ENCODE data around the gene TADA2B.

Gene TADA2B

GRCh38 chr4:7043284-7044136 lies at the start of gene TADA2B:
TSS of gene TADA2B (plus strand) at chr4:7043372. CDS start at chr4:7043580, 208 bp downstream.
- no peak for TF ChIP-seq ZFX (IDR thresholded peaks at IDR 0.05; ENCODE audit: borderline replicate concordance)
- TF ChIP-seq CTCF (IDR thresholded peaks at IDR 0.05) = peak; percentile 89
- peak within 1 kb of the TSS; percentile 64 for H3K27ac ChIP-seq

GRCh38 chr4:6996481-6996880 lies 46.7 kb upstream of the TADA2B start:
- H3K27ac ChIP-seq = no peak overlapping the region
- TF ChIP-seq CTCF (IDR thresholded peaks at IDR 0.05) = no peak
- no peak for TF ChIP-seq ZFX (IDR thresholded peaks at IDR 0.05; ENCODE audit: borderline replicate concordance)

GRCh38 chr4:6999172-7000086 lies 43.7 kb upstream of the TADA2B start:
- TF ChIP-seq ZFX (IDR thresholded peaks at IDR 0.05; ENCODE audit: borderline replicate concordance) (no peak), CTCF (IDR thresholded peaks at IDR 0.05) (no peak)
- H3K27ac ChIP-seq = no peak overlapping the region

GRCh38 chr4:7000421-7001176 lies 42.6 kb upstream of the TADA2B start:
- H3K27ac ChIP-seq = no peak overlapping the region
- TF ChIP-seq CTCF (IDR thresholded peaks at IDR 0.05) (no peak), ZFX (IDR thresholded peaks at IDR 0.05; ENCODE audit: borderline replicate concordance) (no peak)

GRCh38 chr4:7001271-7001670 lies 41.9 kb upstream of the TADA2B start:
- TF ChIP-seq CTCF (IDR thresholded peaks at IDR 0.05) (no peak), ZFX (IDR thresholded peaks at IDR 0.05; ENCODE audit: borderline replicate concordance) (no peak)
- no peak overlapping the region for H3K27ac ChIP-seq

GRCh38 chr4:7002336-7002735 lies 40.8 kb upstream of the TADA2B start:
- TF ChIP-seq CTCF (IDR thresholded peaks at IDR 0.05) (no peak), ZFX (IDR thresholded peaks at IDR 0.05; ENCODE audit: borderline replicate concordance) (no peak)
- no peak overlapping the region for H3K27ac ChIP-seq
